HFF-Myc (cell line): Measurements from ENCODE around the gene TARS1.
A peak's percentile ranks its signal among the peaks of the same experiment; 100 is the strongest.

Experiments used
- DNase-seq: peaks from one replicate; pipeline ENCODE4 v3.0.0-alpha.2; 2011; ENCODE audit warnings: low read depth; ENCODE audit errors: extremely low read depth
- H3K4me3 ChIP-seq: replicated peaks from 2 replicates; pipeline ENCODE4 v1.5.1; 2011; ENCODE audit warnings: low read depth, mild to moderate bottlenecking, control low read depth, low read length
- TF ChIP-seq, protein P1 (sequence below): IDR thresholded peaks from 2 replicates; pipeline ENCODE4 v1.5.1; 2012; ENCODE audit warnings: mild to moderate bottlenecking, low read depth, low read length, control low read depth; ENCODE audit errors: missing control alignments

TARS1 gene

DNA sequence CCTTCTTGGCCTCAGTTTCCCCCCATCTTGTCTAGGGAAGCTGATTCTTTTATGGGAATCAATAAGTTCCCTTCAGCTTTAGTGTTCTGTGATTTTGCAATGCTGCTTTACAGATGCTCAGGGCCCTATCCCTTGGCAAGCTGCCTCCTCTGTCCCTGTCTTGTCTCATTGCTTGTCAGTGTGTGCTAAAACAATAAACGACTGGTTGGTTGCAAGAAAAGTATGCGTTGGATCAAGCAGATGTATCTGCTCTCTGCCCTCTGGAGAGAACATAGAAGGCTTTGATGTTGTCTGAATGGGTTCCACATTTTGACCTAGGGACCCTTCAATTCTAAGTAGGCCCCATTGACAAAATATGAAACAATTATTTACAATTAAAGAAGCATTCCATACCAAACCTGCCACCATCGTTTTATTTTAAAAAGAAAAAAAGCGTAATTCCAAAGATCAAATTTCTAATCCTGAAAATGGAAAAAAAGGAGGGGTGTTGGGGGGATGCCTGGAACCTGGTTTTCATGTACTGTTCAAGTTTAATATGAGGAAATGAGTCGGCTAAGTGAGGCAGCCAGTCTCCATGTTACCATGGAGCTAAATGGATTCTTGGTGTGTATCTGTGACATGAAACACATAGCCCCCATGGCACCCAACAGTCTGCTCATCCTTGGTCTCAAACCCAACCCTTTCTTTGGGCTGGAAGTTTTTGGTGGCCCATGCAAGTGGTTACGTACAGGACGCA lies 31.2 kb upstream of the TARS1 start:
- DNase-seq: peak; percentile 11
- H3K4me3 ChIP-seq: no peak overlapping the region
- TF ChIP-seq, protein P1, sequence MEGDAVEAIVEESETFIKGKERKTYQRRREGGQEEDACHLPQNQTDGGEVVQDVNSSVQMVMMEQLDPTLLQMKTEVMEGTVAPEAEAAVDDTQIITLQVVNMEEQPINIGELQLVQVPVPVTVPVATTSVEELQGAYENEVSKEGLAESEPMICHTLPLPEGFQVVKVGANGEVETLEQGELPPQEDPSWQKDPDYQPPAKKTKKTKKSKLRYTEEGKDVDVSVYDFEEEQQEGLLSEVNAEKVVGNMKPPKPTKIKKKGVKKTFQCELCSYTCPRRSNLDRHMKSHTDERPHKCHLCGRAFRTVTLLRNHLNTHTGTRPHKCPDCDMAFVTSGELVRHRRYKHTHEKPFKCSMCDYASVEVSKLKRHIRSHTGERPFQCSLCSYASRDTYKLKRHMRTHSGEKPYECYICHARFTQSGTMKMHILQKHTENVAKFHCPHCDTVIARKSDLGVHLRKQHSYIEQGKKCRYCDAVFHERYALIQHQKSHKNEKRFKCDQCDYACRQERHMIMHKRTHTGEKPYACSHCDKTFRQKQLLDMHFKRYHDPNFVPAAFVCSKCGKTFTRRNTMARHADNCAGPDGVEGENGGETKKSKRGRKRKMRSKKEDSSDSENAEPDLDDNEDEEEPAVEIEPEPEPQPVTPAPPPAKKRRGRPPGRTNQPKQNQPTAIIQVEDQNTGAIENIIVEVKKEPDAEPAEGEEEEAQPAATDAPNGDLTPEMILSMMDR: no peak

DNA sequence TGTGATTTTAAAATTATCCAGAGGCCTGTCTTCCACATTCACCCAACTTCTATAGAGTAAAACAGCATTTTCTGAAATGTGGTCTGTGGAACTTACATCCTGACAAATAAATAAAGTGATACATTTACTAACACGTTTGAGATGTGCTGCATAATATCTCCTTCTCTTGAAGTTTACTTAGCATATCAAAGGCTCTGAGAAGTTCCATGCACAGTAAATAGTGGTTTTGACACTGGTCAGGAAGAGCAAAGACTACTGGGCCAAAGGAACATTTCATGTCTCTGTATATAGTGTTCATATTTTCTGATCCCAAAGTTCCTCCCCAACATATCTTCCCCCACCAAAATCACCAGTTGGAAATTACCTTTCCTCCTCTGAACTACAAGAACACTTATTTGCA lies 30.5 kb upstream of the TARS1 start:
- DNase-seq: no peak
- H3K4me3 ChIP-seq: no peak overlapping the region
- TF ChIP-seq, protein P1: no peak

DNA sequence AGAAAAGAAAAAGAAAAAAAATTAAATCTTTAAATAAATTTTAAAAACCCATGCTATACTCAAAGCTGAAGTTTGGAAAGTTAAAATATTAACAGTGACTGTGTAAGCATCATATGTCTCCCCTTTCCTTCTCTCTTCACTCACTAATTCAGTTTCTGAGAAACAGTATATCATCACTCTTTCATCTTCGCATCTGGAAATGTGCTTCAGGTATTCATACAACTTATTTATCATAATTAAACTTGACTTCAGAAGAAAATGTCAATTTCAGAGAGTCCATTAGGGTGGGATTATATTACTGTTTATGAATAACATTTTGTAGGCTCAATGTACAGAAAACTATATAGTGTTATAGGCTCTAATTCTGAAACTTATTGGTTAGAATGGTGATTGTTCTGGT lies 29.3 kb upstream of the TARS1 start:
- DNase-seq: no peak
- H3K4me3 ChIP-seq: no peak overlapping the region
- TF ChIP-seq, protein P1: no peak

DNA sequence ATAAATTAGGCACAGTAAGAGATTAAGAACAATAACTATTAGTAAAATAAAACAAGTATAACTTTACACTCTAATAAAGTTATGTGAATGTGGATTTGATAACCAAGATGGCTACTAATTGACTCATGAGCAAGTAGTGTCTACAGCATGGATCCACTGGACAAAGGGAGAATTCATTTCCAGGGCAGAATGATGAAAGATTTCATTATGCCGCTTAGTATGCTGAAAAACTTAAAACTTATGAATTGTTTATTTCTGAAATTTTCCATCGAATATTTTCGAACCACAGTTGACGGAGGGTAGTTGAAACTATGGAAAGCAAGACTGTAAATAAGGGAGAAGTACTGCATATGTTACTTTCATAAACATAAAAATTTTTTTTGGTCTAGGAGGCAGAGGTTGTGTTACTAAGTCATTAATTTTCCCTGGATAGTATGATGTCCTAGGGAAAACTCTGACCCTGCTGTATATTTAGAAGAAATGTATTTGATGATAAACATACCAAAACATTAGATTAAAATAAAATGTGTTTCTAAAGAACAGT lies 24.9 kb upstream of the TARS1 start:
- DNase-seq: no peak
- H3K4me3 ChIP-seq: no peak overlapping the region
- TF ChIP-seq, protein P1: no peak

DNA sequence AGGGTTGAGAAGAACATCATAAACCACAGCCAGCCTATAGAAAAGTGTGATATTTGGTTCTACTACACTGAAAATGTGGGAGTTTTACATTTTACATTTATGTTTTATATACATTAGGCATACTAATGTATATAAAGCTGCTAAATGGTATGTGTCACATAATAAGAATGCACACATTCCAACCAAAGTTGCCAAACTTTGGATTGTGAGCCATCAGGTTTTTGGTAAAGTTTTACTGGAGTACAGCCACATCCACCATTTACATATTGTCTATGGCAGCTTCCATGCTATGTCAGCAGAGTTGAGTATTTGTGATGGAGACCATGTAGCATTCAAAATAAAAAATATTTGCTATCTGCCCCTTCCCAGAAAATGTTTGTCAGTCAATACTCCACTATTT lies 23.1 kb upstream of the TARS1 start:
- no peak for DNase-seq
- no peak overlapping the region for H3K4me3 ChIP-seq
- TF ChIP-seq, protein P1: no peak

DNA sequence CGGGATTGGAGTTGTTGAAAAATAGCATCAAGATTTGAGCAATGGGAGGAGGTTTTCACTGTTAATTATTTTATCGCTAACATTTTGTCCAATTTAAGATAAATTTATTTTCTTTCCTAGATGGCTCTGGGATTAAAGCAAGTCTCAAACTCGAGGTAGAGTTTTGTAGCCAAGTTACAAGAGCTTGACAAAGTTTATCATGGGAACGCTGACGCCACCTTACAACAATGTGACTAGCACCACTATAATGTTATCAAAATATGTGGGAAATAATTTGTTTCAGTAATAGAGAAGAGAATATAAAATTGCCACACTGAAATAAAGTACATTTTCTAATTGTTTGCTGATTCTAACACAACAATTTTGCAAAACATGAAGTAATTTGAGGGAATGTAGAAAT lies 19.8 kb upstream of the TARS1 start:
- no peak overlapping the region for H3K4me3 ChIP-seq
- TF ChIP-seq, protein P1: no peak
- DNase-seq: no peak

DNA sequence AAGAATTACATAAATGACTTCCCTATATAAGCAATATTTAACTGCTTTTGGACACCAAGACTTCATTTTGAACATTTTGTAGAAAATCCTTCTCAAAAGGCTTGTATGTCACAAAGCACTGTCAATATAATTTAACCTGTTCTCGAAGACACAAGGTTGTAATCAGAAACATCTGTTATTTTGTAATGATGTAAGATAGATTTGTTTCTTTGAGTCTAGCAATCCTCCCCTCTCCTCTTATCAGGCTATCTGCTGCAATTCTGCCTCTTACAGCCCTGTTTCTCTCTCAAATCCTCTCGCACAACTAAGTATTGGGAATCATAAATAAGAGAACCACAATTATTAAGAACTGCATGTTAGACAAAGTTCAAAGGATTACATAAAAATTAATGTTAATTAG lies 18.6 kb upstream of the TARS1 start:
- no peak for DNase-seq

More for the DNA sequence above, 18.6 kb upstream of the TARS1 start:
- TF ChIP-seq, protein P1: no peak
- H3K4me3 ChIP-seq: no peak overlapping the region
